NB4 (cell line): ENCODE measurements around the gene DNAJA2.

Source experiments
- DNase-seq: peaks from one replicate; pipeline ENCODE4 v3.0.0; 2010; ENCODE audit warnings: low read depth
- H3K4me3 ChIP-seq: one replicate; pipeline ENCODE4 v1.5.1; 2011; ENCODE audit warnings: mild to moderate bottlenecking, low read depth, low read length, moderate library complexity
- CTCF ChIP-seq: IDR thresholded peaks from one replicate; pipeline ENCODE4 v1.5.1; 2012; ENCODE audit warnings: low read depth, low read length
- MAX ChIP-seq: IDR thresholded peaks from 2 replicates; pipeline ENCODE4 v1.6.1; 2011; ENCODE audit warnings: low read depth, low read length
- MYC ChIP-seq: IDR thresholded peaks from 2 replicates; pipeline ENCODE4 v1.6.1; 2011; ENCODE audit warnings: low read depth, low read length
- POLR2A ChIP-seq: IDR thresholded peaks from 2 replicates; pipeline ENCODE4 v1.6.1; 2011; ENCODE audit warnings: mild to moderate bottlenecking; ENCODE audit not compliant: insufficient read length; ENCODE audit errors: extremely low read depth

Gene DNAJA2

GRCh38 chr16:46920402-46921068, 52.9 kb downstream of the DNAJA2 start:
- TF ChIP-seq POLR2A (no peak), CTCF (no peak), MAX (no peak), MYC (no peak)
- no peak for DNase-seq

GRCh38 chr16:46918905-46919792, 54.3 kb downstream of the DNAJA2 start:
- DNase-seq = no peak
- TF ChIP-seq POLR2A = no peak
- TF ChIP-seq CTCF = no peak
- no peak for TF ChIP-seq MAX
- no peak for TF ChIP-seq MYC
- H3K4me3 ChIP-seq = no peak overlapping the region

More at GRCh38 chr16:46920402-46921068, 52.9 kb downstream of the DNAJA2 start:
- no peak overlapping the region for H3K4me3 ChIP-seq

GRCh38 chr16:46918400-46918799, 55.1 kb downstream of the DNAJA2 start:
- TF ChIP-seq MYC (no peak), CTCF (no peak), POLR2A (no peak), MAX (no peak)
- no peak overlapping the region for H3K4me3 ChIP-seq
- no peak for DNase-seq

- peak; percentile 38 for DNase-seq
- TF ChIP-seq MAX = no peak
- no peak for TF ChIP-seq POLR2A
- no peak for TF ChIP-seq MYC
- TF ChIP-seq CTCF = no peak
- H3K4me3 ChIP-seq = no peak overlapping the region
Measured at GRCh38 chr16:46916980-46917379, 56.5 kb downstream of the DNAJA2 start.

- DNase-seq = no peak
- no peak overlapping the region for H3K4me3 ChIP-seq
- no peak for TF ChIP-seq MAX
- no peak for TF ChIP-seq POLR2A
- TF ChIP-seq CTCF = no peak
- no peak for TF ChIP-seq MYC
Measured at GRCh38 chr16:46915483-46916025, 57.9 kb downstream of the DNAJA2 start.
